K562 (cell line): ENCODE measurements around the gene DENND4C. TPM values are rescaled to one million over a fixed set of nuclear protein-coding genes. Genes with fewer than 3 reads are reported as not detected.

Source experiments
- ATAC-seq: fragments of 200-7000 bp; cut with Tn5 transposase; 3 replicates; pipeline ENCODE4 v1.9.1; 2020; ENCODE audit warnings: moderate library complexity
- BruUV-seq: library from RNA; stranded (reverse); fragments of 400-500 nt; replicated peaks from 2 replicates; lab custom pipeline; 2021; lab: Mats Ljungman, UMichigan
- CTCF ChIA-PET: fragments of 300-600 bp; formaldehyde crosslinking; extraction: SDS; loops from one replicate; lab custom pipeline; 2021; ENCODE audit warnings: low intra/inter-chr PET ratio; lab: Yijun Ruan, JAX
- POLR2A ChIA-PET: fragments of 300-600, 350-650 bp; sonication (Branson Sonifier 250); formaldehyde crosslinking; extraction: SDS; loops from one replicate; lab custom pipeline; 2021; ENCODE audit warnings: antibody characterized with exemption, inconsistent platforms; lab: Yijun Ruan, JAX
- DNase-seq, 4 experiments: peaks; one replicate each; pipeline versions ENCODE4 v3.0.0 to v3.0.0-alpha.2; 2011 to 2018; ENCODE audit warnings: low spot score in 3 of 4, mixed read lengths in 3 of 4; ENCODE audit errors: extremely low read depth in 1 of 4
- FAIRE-seq: peaks from 2 replicates; lab custom pipeline; 2011; peaks lifted over from hg19 to GRCh38; lab: Jason Lieb, UNC
- H2AFZ ChIP-seq: 2 replicates; pipeline ENCODE4 v1.6.0; 2011; ENCODE audit warnings: low read depth, low read length, control low read depth, inconsistent platforms
- H3K27ac ChIP-seq: fragments of 200-600 bp; 3 replicates; pipeline ENCODE4 v1.8.0; 2011; ENCODE audit warnings: low read depth, mild to moderate bottlenecking, control low read depth, inconsistent platforms, low read length, moderate library complexity, mixed read lengths; ENCODE audit errors: extremely low read depth
- H3K27me3 ChIP-seq, 2 experiments: fragments of 300-600 bp in 1 of 2; 2 replicates in 1 of 2; 3 replicates in 1 of 2; pipeline versions ENCODE4 v1.6.0 to v1.8.0; 2011; ENCODE audit warnings: inconsistent platforms in 2 of 2, low read length in 2 of 2, mild to moderate bottlenecking in 1 of 2, mixed read lengths in 1 of 2, moderate library complexity in 1 of 2; ENCODE audit not compliant: control insufficient read depth in 2 of 2, insufficient read depth in 2 of 2
- H3K36me3 ChIP-seq: fragments of 300-600 bp; 3 replicates; pipeline ENCODE4 v1.8.0; 2011; ENCODE audit warnings: mild to moderate bottlenecking, low read length, inconsistent platforms; ENCODE audit not compliant: control insufficient read depth, insufficient read depth
- H3K4me1 ChIP-seq, 2 experiments: fragments of 200-600 bp in 1 of 2; replicated peaks in 1 of 2; 2 replicates in 1 of 2; 3 replicates in 1 of 2; pipeline versions ENCODE4 v1.5.1 to v1.8.0; 2011; ENCODE audit warnings: inconsistent platforms in 2 of 2, low read length in 2 of 2, mild to moderate bottlenecking in 1 of 2, mixed read lengths in 1 of 2, moderate library complexity in 1 of 2; ENCODE audit not compliant: control insufficient read depth in 2 of 2, insufficient read depth in 2 of 2
- H3K4me2 ChIP-seq: 2 replicates; pipeline ENCODE4 v1.6.1; 2011; ENCODE audit warnings: low read length, control low read depth, inconsistent platforms, mixed read lengths; ENCODE audit not compliant: insufficient read depth
- H3K4me3 ChIP-seq: fragments of 200-600 bp; sonication (generic), shearing (Covaris generic); 2 replicates; pipeline ENCODE4 v1.5.1; 2016; ENCODE audit warnings: control low read depth, inconsistent platforms
- H3K79me2 ChIP-seq: fragments of 200-600 bp; 3 replicates; pipeline ENCODE4 v1.8.0; 2011; ENCODE audit warnings: low read length, inconsistent platforms; ENCODE audit not compliant: control insufficient read depth, insufficient read depth
- H3K9ac ChIP-seq, 2 experiments: 2 replicates each; pipeline versions ENCODE4 v1.6.0 to v1.6.1; 2011; ENCODE audit warnings: low read depth in 2 of 2, low read length in 2 of 2, control low read depth in 1 of 2, inconsistent platforms in 1 of 2, mild to moderate bottlenecking in 1 of 2, mixed read lengths in 1 of 2; ENCODE audit not compliant: insufficient read depth in 1 of 2
- H3K9me1 ChIP-seq: one replicate; pipeline ENCODE4 v1.6.0; 2011; ENCODE audit warnings: inconsistent platforms, mild to moderate bottlenecking, low read length, moderate library complexity; ENCODE audit not compliant: control insufficient read depth, insufficient read depth
- H3K9me3 ChIP-seq: replicated peaks from 2 replicates; pipeline ENCODE4 v1.5.1; 2011; ENCODE audit warnings: low read depth, low read length, inconsistent platforms; ENCODE audit not compliant: control insufficient read depth, insufficient read depth
- H4K20me1 ChIP-seq: replicated peaks from 2 replicates; pipeline ENCODE4 v1.6.1; 2011; ENCODE audit warnings: low read length, inconsistent platforms, mixed read lengths; ENCODE audit not compliant: control insufficient read depth, insufficient read depth
- CEBPG ChIP-seq, 3 experiments: fragments of 200-800 bp in 1 of 3; sonication (Bioruptor generic) in 1 of 3; sonication (generic) in 1 of 3; formaldehyde crosslinking in 1 of 3; IDR thresholded peaks in 2 of 3; conservative IDR thresholded peaks in 1 of 3; 2 replicates each; pipeline versions ENCODE4 v1.6.1 to v1.8.0; 2016 to 2022; ENCODE audit warnings: missing compliant biosample characterization in 2 of 3, missing genetic modification characterization in 2 of 3, mild to moderate bottlenecking in 1 of 3, missing genetic modification reagents in 1 of 3
- NFYB ChIP-seq: IDR thresholded peaks from 2 replicates; pipeline ENCODE4 v1.6.1; 2011; ENCODE audit warnings: mild to moderate bottlenecking, moderate library complexity; ENCODE audit not compliant: insufficient read length; ENCODE audit errors: extremely low read depth
- RBFOX2 ChIP-seq: fragments of 200-400 bp; formaldehyde crosslinking; IDR thresholded peaks from 2 replicates; pipeline ENCODE4 v1.6.1; 2017; ENCODE audit warnings: low read depth, mild to moderate bottlenecking, low read length, moderate library complexity
- SAP30 ChIP-seq: fragments of 200-600 bp; sonication (generic); IDR thresholded peaks from 2 replicates; pipeline ENCODE4 v1.6.1; 2012; ENCODE audit warnings: borderline replicate concordance, low read depth, mild to moderate bottlenecking, moderate library complexity, low read length, control low read depth, inconsistent platforms; ENCODE audit not compliant: insufficient read depth, poor library complexity, severe bottlenecking
- TAL1 ChIP-seq: fragments of 450-650 bp; IDR thresholded peaks from 2 replicates; pipeline ENCODE4 v1.6.1; 2016; ENCODE audit warnings: mild to moderate bottlenecking
- THAP12 ChIP-seq: fragments of 250-450 bp; sonication (Bioruptor Pico); IDR thresholded peaks from 2 replicates; pipeline ENCODE4 v1.9.0; 2021; ENCODE audit warnings: mild to moderate bottlenecking, inconsistent platforms
- ZKSCAN3 ChIP-seq: fragments of 250-450 bp; sonication (Bioruptor Pico); IDR thresholded peaks from 2 replicates; pipeline ENCODE4 v1.4.0; 2020
- ZMIZ1 ChIP-seq, 2 experiments: fragments of 150-350 bp in 1 of 2; IDR thresholded peaks; 2 replicates each; pipeline ENCODE4 v1.6.1; 2012 to 2016; ENCODE audit warnings: low read depth in 2 of 2, low read length in 2 of 2, mild to moderate bottlenecking in 1 of 2, moderate library complexity in 1 of 2
- WGBS: fragments of 100-300 bp; shearing (Covaris generic); methylation state at CpG from one replicate; pipeline ENCODE4 v1.1.6; 2016; ENCODE audit warnings: low coverage, mixed read lengths; ENCODE audit not compliant: insufficient coverage; ENCODE audit errors: missing lambda C conversion rate; 5-methylcytosine and 5-hydroxymethylcytosine counted together
- in situ Hi-C: fragments of 300-500 bp; cut with MboI; formaldehyde crosslinking; loops from 4 replicates; pipeline ENCODE4 v1.15.0; 2018; ENCODE audit warnings: inconsistent platforms, mixed read lengths
- intact Hi-C: fragments of 100-400 bp; cut with micrococcal nuclease; formaldehyde crosslinking; loops from 2 replicates; pipeline ENCODE4 v1.14.2; 2022
- polyA plus RNA-seq, 8 experiments: library from polyadenylated mRNA; depleted of rRNA in 4 of 8; stranded (reverse) in 5 of 8; unstranded in 3 of 8; fragments of >200 nt; fragmentation: Nextera tagmentation in 2 of 8; fragmentation: Illumina TruSeq in 1 of 8; extraction: Ambion mirVana in 2 of 8; extraction: Trizol in 1 of 8; gene quantifications; 2 replicates each; pipeline versions ENCODE4 v1.2.1 to v1.2.3, GENCODE V29; 2011 to 2014; ENCODE audit warnings: inconsistent platforms in 1 of 8, missing spikeins in 1 of 8
- total RNA-seq, 7 experiments: library from RNA; depleted of rRNA in 6 of 7; stranded (reverse); fragments of >200 nt in 6 of 7; fragmentation: Illumina TruSeq in 2 of 7; extraction: Trizol in 2 of 7; gene quantifications; 2 replicates each; pipeline versions ENCODE4 v1.2.1 to v1.2.3, GENCODE V29; 2011 to 2021; ENCODE audit warnings: low replicate concordance in 1 of 7
- TF ChIP-seq, protein P1 (sequence below): fragments of 450-650 bp; IDR thresholded peaks from 2 replicates; pipeline ENCODE4 v1.6.1; 2016

The DENND4C gene
- total and polyA plus RNA-seq, 9 of the 15 experiments (the other 6 are each of a cell fraction or from before 2014, with no cell fraction given): 4.8 to 31.8 (median 13.9) TPM

GRCh38 chr9:19231904-19232822 is 1.7 kb downstream of the DENND4C start:
- Histone ChIP-seq H3K36me3 (no peaks in the 10 kb centered on the region), H3K4me3 (peak overlapping the region; percentile 92), H3K9me1 (no peaks in the 10 kb centered on the region), H3K9me3 (no peaks in the 10 kb centered on the region), H4K20me1 (no peaks in the 10 kb centered on the region), H3K4me2 (peak overlapping the region; percentile 75), H3K27me3 (no peaks in the 10 kb centered on the region), H3K4me1 (peaks cover 3 to 9% of the 10 kb centered on the region in 2 experiments; a peak in 3 of 5 replicates), H3K79me2 (peaks cover 60% of the 10 kb centered on the region), H2AFZ (no peak overlapping the region), H3K9ac (peak overlapping the region in 1 of 2 experiments; percentile 67; a peak in 2 of 4 replicates), H3K27ac (peak overlapping the region; percentile 95)
- 1% methylated on average over 14 of the region's 14 CpGs for WGBS
- DNase-seq: peak in 2 of 4 experiments; percentile 7 to 16
- peak; percentile 85 for FAIRE-seq
- no TSS peak for BruUV-seq
- CTCF ChIA-PET: no interaction called here
- intact Hi-C loops: loop anchor here (5.0 kb wide), 2 partner anchors 70 to 145 kb away; no protein-coding TSS in a partner anchor
- in situ Hi-C loops: no loop called here
- peak; percentile 14; the same call in 1 of the 3 replicates for ATAC-seq
- POLR2A ChIA-PET: interaction anchor here (0.5 to 3.4 kb wide), 5 partner anchors 10 to 124 kb away, joined by 3 to 22 read pairs (median 3); no protein-coding TSS in a partner anchor
- TF ChIP-seq, protein P1, sequence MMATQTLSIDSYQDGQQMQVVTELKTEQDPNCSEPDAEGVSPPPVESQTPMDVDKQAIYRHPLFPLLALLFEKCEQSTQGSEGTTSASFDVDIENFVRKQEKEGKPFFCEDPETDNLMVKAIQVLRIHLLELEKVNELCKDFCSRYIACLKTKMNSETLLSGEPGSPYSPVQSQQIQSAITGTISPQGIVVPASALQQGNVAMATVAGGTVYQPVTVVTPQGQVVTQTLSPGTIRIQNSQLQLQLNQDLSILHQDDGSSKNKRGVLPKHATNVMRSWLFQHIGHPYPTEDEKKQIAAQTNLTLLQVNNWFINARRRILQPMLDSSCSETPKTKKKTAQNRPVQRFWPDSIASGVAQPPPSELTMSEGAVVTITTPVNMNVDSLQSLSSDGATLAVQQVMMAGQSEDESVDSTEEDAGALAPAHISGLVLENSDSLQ: 0 out of 2 replicates have a peak, but pooled peaks have one; percentile 20
- peak; percentile 9 for TF ChIP-seq SAP30
- no peak for TF ChIP-seq ZMIZ1 (IDR thresholded peaks at IDR 0.05; ENCODE audit: low read depth in 2 of 2, low read length in 2 of 2)
- TF ChIP-seq RBFOX2: 0 out of 2 replicates have a peak, but pooled peaks have one; percentile 18
- TF ChIP-seq CEBPG (CRISPR knock-in tag; IDR thresholded peaks at IDR 0.05): no peak
- no peak for TF ChIP-seq CEBPG (tag; conservative IDR thresholded peaks at IDR 0.05 in 1 of 2, IDR thresholded peaks at IDR 0.05 in 1 of 2)
- no peak for TF ChIP-seq TAL1
- no peak for TF ChIP-seq THAP12 (CRISPR knock-in tag)
- TF ChIP-seq ZKSCAN3 (CRISPR knock-in tag): no peak
- no peak for TF ChIP-seq NFYB
